HFFc6 (cell line): Measurements from ENCODE around the gene CEACAM1. TPM values are rescaled to one million over a fixed set of nuclear protein-coding genes. Genes with fewer than 3 reads are reported as not detected.
A peak's percentile ranks its signal among the peaks of the same experiment; 100 is the strongest.
"Not testable (repeated sequence)": the region's sequence is repeated elsewhere in the genome, so short reads cannot be mapped to it uniquely, and the experiment has no call there.

Source experiments
- DNase-seq: peaks from one replicate; pipeline ENCODE4 v3.0.0-alpha.2; 2018
- H3K27ac Mint-ChIP-seq: 2 replicates; pipeline ENCODE4 v1.8.0; 2020; ENCODE audit warnings: mild to moderate bottlenecking, mixed read lengths
- H3K27me3 Mint-ChIP-seq: 2 replicates; pipeline ENCODE4 v1.8.0; 2021; ENCODE audit warnings: mild to moderate bottlenecking, moderate library complexity, mixed read lengths; ENCODE audit not compliant: insufficient read depth
- H3K36me3 Mint-ChIP-seq: 2 replicates; pipeline ENCODE4 v1.8.0; 2021; ENCODE audit warnings: low read depth, mixed read lengths
- H3K4me1 Mint-ChIP-seq: 2 replicates; pipeline ENCODE4 v1.8.0; 2020; ENCODE audit warnings: low read depth, mixed read lengths
- H3K4me3 Mint-ChIP-seq: 2 replicates; pipeline ENCODE4 v1.8.0; 2020; ENCODE audit warnings: mild to moderate bottlenecking, moderate library complexity, mixed read lengths
- H3K9me3 Mint-ChIP-seq: 2 replicates; pipeline ENCODE4 v1.8.0; 2020; ENCODE audit warnings: mild to moderate bottlenecking, mixed read lengths
- CTCF ChIP-seq: fragments of 200-600 bp; sonication (generic); IDR thresholded peaks from 2 replicates; pipeline ENCODE4 v1.5.0; 2021; ENCODE audit warnings: antibody characterized with exemption, mild to moderate bottlenecking
- total RNA-seq, 6 experiments: library from RNA; stranded (reverse); fragmentation: NEBNext Ultra II Directional; extraction: Animal tissue kit (Norgen Biotek cat#: 25700); gene quantifications; 2 replicates in 1 of 6; 3 replicates in 5 of 6; pipeline ENCODE4 v1.2.3, GENCODE V29; 2021

Gene CEACAM1
- total RNA-seq, 6 experiments from 2014 or later = not detected

DNA sequence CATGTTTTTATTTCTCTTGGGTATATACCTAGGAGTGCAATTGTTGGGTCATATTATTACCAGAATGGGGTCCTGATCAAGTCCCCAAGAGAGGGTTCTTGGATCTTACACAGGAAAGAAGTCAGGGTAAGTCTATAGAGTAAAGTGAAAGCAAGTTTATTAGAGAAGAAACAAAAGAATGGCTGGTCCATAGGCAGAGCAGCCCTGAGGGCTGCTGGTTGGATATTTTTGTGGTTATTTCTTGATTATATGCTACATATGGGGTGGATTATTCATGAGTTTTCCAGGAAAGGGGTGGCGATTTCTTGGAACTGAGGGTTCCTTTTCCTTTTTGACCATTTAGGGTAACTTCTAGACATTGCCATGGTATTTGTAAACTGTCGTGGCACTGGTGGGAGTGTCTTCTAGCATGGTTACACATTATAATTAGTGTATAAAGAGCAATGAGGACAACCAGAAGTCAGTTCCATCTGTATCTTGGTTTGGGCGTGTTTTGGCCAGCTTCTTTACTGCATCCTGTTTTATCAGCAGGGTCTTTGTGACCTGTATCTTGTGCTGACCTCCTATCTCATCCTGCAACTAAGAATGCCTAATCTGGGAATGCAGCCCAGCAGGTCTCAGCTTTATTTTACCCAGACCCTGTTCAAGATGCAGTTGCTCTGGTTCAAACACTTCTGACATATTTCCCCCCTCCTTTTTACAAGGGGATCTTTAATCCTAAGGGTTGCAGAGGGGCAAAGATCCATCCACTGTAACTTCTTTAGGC is 41.1 kb downstream of the CEACAM1 start:
- no peak for DNase-seq
- H3K27ac Mint-ChIP-seq = no peak overlapping the region
- peaks cover 4% of the 10 kb centered on the region for H3K27me3 Mint-ChIP-seq
- no peaks in the 10 kb centered on the region for H3K9me3 Mint-ChIP-seq
- no peak overlapping the region for H3K4me3 Mint-ChIP-seq
- no peak for TF ChIP-seq CTCF
- no peaks in the 10 kb centered on the region for H3K4me1 Mint-ChIP-seq
- peaks cover 4% of the 10 kb centered on the region; the same call in 1 of the 2 replicates for H3K36me3 Mint-ChIP-seq

DNA sequence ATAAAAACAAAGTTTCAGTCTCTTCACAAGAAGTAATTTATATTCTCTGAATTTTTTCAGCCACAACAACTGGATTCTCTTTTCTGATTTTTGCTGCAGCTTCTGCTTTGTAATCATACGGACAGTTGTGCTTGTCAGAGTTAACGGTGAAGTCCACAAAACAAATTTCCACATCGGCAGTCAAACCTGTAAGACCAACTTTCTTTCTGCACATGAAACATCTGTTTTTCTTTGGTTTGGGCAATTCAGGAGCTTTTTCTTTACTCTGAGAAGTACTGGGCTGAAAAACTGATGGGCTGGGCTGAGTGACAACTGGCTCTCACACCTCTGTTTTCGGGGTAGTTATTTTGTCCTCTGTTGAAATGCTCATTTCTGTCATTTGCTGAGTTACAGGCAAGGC is 43.2 kb downstream of the CEACAM1 start:
- H3K9me3 Mint-ChIP-seq, DNase-seq, H3K4me3 Mint-ChIP-seq, H3K36me3 Mint-ChIP-seq, H3K27me3 Mint-ChIP-seq, H3K27ac Mint-ChIP-seq: not testable (repeated sequence)
- peaks cover 15% of the 10 kb centered on the region for H3K4me1 Mint-ChIP-seq

- TF ChIP-seq CTCF = no peak
- Mint-ChIP-seq H3K27me3 (peaks cover 7% of the 10 kb centered on the region), H3K27ac (peak overlapping the region; percentile 48), H3K9me3 (no peaks in the 10 kb centered on the region), H3K36me3 (peaks cover 4% of the 10 kb centered on the region; the same call in 1 of the 2 replicates), H3K4me3 (peak overlapping the region; percentile 60), H3K4me1 (peaks cover 21% of the 10 kb centered on the region)
- DNase-seq = peak; percentile 36
Observed at GRCh38 chr19:42480335-42481095, 47.8 kb downstream of the CEACAM1 start.

GRCh38 chr19:42479736-42480135 is 48.5 kb downstream of the CEACAM1 start:
- peaks cover 9% of the 10 kb centered on the region for H3K27me3 Mint-ChIP-seq
- no peak overlapping the region for H3K4me3 Mint-ChIP-seq
- peaks cover 4% of the 10 kb centered on the region; the same call in 1 of the 2 replicates for H3K36me3 Mint-ChIP-seq
- DNase-seq = no peak
- TF ChIP-seq CTCF = no peak
- H3K4me1 Mint-ChIP-seq = peaks cover 21% of the 10 kb centered on the region
- H3K9me3 Mint-ChIP-seq = no peaks in the 10 kb centered on the region
- H3K27ac Mint-ChIP-seq = no peak overlapping the region

GRCh38 chr19:42478765-42479311 is 49.4 kb downstream of the CEACAM1 start:
- no peaks in the 10 kb centered on the region for H3K9me3 Mint-ChIP-seq
- peaks cover 21% of the 10 kb centered on the region for H3K4me1 Mint-ChIP-seq
- H3K4me3 Mint-ChIP-seq = no peak overlapping the region
- no peak overlapping the region for H3K27ac Mint-ChIP-seq
- H3K36me3 Mint-ChIP-seq = peaks cover 4% of the 10 kb centered on the region; the same call in 1 of the 2 replicates
- peaks cover 9% of the 10 kb centered on the region for H3K27me3 Mint-ChIP-seq
- no peak for DNase-seq
- no peak for TF ChIP-seq CTCF

DNA sequence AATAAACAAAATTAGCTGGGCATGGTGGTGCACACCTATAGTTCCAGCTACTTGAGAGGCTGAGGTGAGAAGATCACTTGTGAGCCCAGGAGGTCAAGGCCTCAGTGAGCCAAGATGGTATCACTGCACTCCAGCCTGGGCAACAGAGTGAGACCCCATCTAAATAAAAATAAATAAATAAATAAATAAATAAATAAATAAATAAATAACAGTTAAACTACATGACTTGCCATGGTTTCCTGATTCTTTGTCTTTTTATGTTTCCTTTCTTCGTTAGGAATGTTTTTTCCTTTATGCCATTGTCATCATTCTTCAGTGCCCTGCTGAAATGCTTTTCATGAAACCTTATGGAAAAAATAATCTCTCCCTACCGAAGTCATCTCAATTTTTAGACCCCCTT is 50.3 kb downstream of the CEACAM1 start:
- no peaks in the 10 kb centered on the region for H3K36me3 Mint-ChIP-seq
- peaks cover 21% of the 10 kb centered on the region for H3K4me1 Mint-ChIP-seq
- H3K27ac Mint-ChIP-seq = no peak overlapping the region
- H3K27me3 Mint-ChIP-seq = peaks cover 13% of the 10 kb centered on the region
- no peak for TF ChIP-seq CTCF
- no peak for DNase-seq
- H3K9me3 Mint-ChIP-seq = no peaks in the 10 kb centered on the region
- no peak overlapping the region for H3K4me3 Mint-ChIP-seq
